DMS 273 (cell line): ENCODE data around the gene STX18.

Experiments used
- DNase-seq: peaks from one replicate; lab custom pipeline; 2025; ENCODE audit not compliant: unreplicated experiment; lab: John Stamatoyannopoulos, UW

Gene STX18

GRCh38 chr4:4386296-4386735 lies 155.5 kb downstream of the STX18 start:
- peak; percentile 57 for DNase-seq

- DNase-seq, result no peak
Observed at GRCh38 chr4:4385729-4386295, 156.0 kb downstream of the STX18 start.

GRCh38 chr4:4384837-4385236 lies 157.0 kb downstream of the STX18 start:
- DNase-seq, result peak; percentile 33

- no peak for DNase-seq
Observed at GRCh38 chr4:4383085-4383484, 158.8 kb downstream of the STX18 start.

GRCh38 chr4:4379540-4380087 lies 162.2 kb downstream of the STX18 start:
- DNase-seq, result no peak

- DNase-seq, result no peak
Observed at GRCh38 chr4:4377732-4378460, 164.0 kb downstream of the STX18 start.

- no peak for DNase-seq
Observed at GRCh38 chr4:4377191-4377590, 164.7 kb downstream of the STX18 start.

- DNase-seq, result no peak
Observed at GRCh38 chr4:4376074-4376473, 165.8 kb downstream of the STX18 start.

- no peak for DNase-seq
Observed at GRCh38 chr4:4374388-4375098, 167.3 kb downstream of the STX18 start.
